Mucosa of stomach (tissue), 1 donor: ENCODE results near the gene RNF207.

Source experiments
- H3K27me3 ChIP-seq: one replicate; pipeline ENCODE4 v1.7.0; 2013; ENCODE audit warnings: mild to moderate bottlenecking, low read length; ENCODE audit not compliant: control insufficient read depth, insufficient read depth
- H3K36me3 ChIP-seq: one replicate; pipeline ENCODE4 v1.7.0; 2013; ENCODE audit warnings: low read length; ENCODE audit not compliant: control insufficient read depth, insufficient read depth
- H3K4me1 ChIP-seq: one replicate; pipeline ENCODE4 v1.7.0; 2013; ENCODE audit warnings: mild to moderate bottlenecking, low read length; ENCODE audit not compliant: control insufficient read depth, insufficient read depth
- H3K4me3 ChIP-seq: one replicate; pipeline ENCODE4 v1.7.0; 2013; ENCODE audit warnings: low read length
- H3K9ac ChIP-seq: one replicate; pipeline ENCODE4 v1.7.0; 2013; ENCODE audit warnings: mild to moderate bottlenecking, low read length, moderate library complexity
- H3K9me3 ChIP-seq: one replicate; pipeline ENCODE4 v1.7.0; 2013; ENCODE audit warnings: mild to moderate bottlenecking, low read length, moderate library complexity; ENCODE audit not compliant: control insufficient read depth
- donor health status: Pancreatic carcinoma.

RNF207 gene

DNA sequence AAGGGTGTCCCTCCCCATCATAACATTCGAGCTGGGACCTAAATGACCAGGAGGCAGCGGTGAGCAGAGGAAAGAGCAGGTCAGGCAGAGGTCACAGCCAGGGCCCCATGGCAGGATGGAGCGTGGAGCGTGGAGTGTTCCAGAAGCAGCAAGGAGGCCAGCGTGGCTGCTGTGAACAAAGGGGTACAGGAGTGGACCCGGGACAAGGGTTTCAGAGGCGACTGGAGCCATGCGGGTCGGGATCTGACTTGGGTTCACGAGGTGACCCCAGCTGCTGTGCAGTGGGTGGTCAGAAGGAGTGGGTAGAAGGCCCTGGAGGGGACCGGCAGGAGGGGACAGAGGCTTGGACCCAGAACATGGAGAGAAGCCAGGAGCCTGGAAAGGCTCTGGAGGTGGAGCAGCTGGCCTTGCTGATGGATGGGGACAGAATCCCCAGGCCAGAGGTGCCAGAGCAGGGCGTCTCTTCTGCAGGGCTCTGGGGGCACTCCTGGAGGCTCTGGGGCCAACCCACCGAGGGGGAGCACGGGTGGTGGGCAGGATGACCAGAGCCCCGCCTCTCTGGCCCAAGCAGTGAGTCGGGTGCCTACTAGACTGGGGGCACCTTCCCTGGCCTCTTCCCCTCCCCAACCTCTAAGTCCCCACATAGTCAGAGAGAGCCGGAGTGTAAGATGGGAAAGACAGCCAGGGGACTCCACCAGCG, 28.1 kb upstream of the RNF207 start:
- Histone ChIP-seq H3K4me1 (peaks cover 4% of the 10 kb centered on the region), H3K9ac (no peak overlapping the region), H3K27me3 (peaks cover 45% of the 10 kb centered on the region), H3K9me3 (no peaks in the 10 kb centered on the region), H3K4me3 (no peak overlapping the region), H3K36me3 (no peaks in the 10 kb centered on the region)

DNA sequence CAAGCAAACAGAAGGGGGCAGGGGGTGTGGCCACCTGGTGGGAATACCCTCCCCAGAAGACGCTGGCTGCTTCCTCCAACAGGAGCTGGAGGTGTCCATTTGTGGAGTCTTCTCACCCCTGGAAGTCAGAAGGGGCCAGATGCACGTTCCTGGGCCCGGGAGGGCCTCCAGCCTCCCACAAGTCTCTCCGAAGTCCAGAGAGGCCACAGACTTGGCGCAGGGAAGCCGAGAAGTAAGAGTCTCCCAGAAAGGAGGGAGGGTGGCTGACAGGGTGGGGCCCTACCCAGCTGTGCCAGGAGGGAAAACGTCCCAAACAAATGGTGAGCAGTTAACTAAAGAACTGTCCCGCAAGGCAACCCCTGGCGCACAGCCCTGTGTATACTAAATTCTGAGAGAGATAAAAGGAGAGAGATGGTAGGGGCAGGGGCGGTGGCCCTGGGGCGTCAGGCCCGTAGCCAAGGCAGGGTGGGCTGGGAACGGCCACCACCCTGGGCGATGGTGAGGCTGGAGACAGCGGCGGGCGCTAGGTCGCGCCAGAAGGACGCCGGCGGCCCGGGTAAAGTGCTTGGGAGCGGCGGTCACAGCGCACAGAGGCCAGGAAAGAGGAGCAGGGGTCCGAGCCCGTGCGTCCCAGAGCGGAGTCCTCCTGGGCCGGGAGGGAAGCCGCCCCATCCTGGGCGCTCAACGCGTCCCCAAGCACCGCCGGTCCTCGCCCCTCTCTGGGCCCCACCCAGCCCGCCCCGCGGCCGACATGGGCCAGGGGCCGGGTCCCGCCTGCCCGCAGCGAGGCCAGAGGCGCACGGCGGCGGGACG, 27.0 kb upstream of the RNF207 start:
- Histone ChIP-seq H3K9me3 (no peaks in the 10 kb centered on the region), H3K4me3 (no peak overlapping the region), H3K4me1 (peaks cover 4% of the 10 kb centered on the region), H3K36me3 (no peaks in the 10 kb centered on the region), H3K27me3 (peaks cover 45% of the 10 kb centered on the region), H3K9ac (no peak overlapping the region)

DNA sequence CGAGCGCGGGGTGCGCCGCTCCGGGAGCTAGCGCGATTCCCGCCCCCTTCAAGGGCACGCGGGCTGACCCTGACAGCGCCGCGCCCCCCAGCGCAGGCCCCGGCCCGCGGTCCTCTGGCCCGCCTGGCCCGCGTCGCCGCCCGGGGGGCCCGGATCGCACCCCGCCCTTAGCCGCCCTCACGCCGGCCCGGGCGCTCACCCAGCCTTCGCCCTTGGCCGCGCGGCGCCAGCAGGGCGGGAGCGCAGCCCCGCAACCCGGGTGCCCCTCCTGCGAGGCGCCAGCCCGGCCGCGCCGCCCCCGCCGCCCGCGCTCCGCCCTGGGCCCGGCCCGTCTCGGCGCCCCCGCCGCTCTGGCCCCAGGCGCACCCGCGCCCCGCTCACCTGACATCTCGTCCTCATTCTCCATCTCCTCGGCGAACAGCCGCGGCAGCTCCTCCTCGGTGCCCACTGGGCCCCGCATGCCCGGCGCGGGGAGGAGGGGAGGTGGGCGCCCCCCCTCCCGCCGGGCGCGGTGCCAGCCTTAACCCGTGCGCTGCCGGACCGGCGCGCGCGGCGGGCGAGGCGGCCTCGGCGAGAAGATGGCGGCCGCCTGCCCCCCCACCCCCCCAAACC, 26.2 kb upstream of the RNF207 start:
- H3K4me1 ChIP-seq = peaks cover 4% of the 10 kb centered on the region
- H3K9me3 ChIP-seq = no peaks in the 10 kb centered on the region
- H3K4me3 ChIP-seq = no peak overlapping the region
- H3K36me3 ChIP-seq = no peaks in the 10 kb centered on the region
- H3K27me3 ChIP-seq = peaks cover 45% of the 10 kb centered on the region
- no peak overlapping the region for H3K9ac ChIP-seq

DNA sequence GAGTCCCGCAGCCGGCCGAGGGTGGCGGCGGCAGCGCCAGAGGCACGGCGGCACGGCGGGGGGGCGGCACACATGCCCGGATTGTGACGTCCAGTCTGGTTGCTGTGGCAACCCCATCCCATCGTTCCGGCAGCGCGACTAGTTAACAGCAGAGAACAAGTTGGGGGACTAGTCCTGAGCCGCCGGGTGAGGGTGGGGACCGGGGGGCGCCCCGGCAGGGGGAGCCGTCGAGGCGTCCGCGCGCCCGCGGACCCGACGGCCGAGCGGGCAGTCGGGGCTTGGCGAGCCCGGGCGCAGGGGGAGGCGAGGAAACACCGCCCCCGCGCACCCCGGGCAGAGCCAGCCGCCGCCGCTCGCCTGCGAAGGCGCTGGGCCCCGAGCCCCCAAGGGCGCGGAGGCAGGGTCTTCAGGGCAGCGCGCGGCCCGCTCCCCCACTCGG, 25.6 kb upstream of the RNF207 start, which contains the start of gene CHD5:
CHD5 (minus strand) TSS at position 54 of the 439 bp plus-strand sequence. CDS start 298 bp downstream, outside the sequence.
- H3K36me3 ChIP-seq = no peaks in the 10 kb centered on the region
- no peak within 1 kb of the TSS for H3K4me3 ChIP-seq
- peaks cover 45% of the 10 kb centered on the region for H3K27me3 ChIP-seq
- H3K9ac ChIP-seq = no peak within 1 kb of the TSS
- no peaks in the 10 kb centered on the region for H3K9me3 ChIP-seq
- peaks cover 4% of the 10 kb centered on the region for H3K4me1 ChIP-seq

DNA sequence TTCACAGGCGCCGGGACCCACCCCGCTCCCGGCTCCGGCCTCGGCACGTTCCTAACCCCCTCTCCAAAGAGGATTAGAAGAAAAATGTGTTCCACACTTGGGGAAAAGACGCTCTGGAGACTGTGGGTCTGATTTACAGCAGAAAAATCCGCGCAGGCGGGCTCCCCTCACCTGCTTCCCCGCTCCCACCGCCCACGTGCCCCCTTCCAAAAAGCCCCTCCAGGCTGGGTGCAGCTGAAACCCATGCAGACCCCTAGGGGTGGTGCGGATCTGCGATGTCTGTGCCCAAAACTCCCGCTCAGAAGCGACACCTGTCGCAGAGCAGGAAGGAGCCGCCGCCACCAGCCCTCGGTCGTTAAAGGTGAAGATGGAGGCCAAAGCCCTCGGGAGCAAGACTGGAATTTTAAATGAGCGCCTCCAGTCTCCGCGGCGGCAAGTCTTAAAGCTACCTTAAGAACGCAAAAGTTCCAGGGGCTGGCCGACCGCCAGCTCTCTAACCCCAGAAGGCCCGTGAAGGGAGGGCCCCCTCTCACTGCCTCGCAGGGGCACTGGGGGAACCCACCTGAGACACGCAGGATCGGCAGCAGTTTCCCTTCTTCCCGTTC, 25.1 kb upstream of the RNF207 start:
- Histone ChIP-seq H3K4me3 (no peak overlapping the region), H3K27me3 (peaks cover 45% of the 10 kb centered on the region)

DNA sequence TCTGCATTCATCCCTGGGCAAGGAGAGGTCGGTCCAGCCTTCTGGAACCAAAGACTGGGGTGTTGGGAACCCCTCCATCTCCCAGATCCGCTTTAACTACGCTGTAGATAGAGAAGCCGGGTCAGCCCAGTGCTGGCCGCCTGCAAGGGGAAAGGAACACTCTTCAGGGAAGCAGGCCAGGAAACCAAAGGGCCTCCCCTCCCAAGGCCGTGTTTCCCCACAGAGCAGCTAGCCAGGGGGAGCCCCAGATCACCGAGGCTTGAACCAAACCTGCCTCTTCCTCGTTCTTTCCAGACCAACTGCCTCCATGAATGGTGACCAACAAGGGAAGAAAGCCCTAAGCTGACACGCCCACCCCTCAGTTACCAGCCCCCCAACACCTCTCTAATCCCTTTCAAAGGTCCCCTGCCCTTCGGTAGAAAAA, 24.6 kb upstream of the RNF207 start:
- Histone ChIP-seq H3K4me1 (peaks cover 4% of the 10 kb centered on the region), H3K4me3 (no peak overlapping the region), H3K27me3 (peaks cover 41% of the 10 kb centered on the region)

More for the DNA sequence above, 25.1 kb upstream of the RNF207 start:
- no peaks in the 10 kb centered on the region for H3K36me3 ChIP-seq
- no peak overlapping the region for H3K9ac ChIP-seq
- peaks cover 4% of the 10 kb centered on the region for H3K4me1 ChIP-seq
- no peaks in the 10 kb centered on the region for H3K9me3 ChIP-seq

DNA sequence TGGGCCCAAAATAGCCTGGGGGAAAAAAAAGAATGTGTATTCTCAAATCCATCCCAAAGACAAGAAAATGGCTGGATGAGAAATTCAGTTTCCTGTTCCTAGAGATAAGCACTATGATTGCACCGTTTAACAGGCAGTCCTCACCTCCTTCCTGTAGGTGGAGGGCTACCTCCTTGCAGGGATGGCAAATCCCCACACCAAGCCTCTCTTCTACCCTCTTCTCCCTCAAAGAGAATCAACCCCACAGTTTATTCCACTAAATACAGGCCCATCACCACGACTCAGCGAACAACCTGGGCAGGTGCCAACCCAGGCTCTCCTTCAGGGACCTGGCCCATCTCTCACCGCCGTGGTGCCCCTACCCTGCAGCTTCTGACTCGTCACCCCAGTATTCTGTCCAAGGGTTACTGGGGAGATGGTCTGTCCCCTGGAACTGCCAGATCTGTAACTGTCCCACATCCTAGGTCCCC, 22.4 kb upstream of the RNF207 start:
- Histone ChIP-seq H3K36me3 (no peaks in the 10 kb centered on the region), H3K9ac (no peak overlapping the region), H3K27me3 (peaks cover 21% of the 10 kb centered on the region), H3K4me1 (peaks cover 4% of the 10 kb centered on the region), H3K9me3 (no peaks in the 10 kb centered on the region), H3K4me3 (no peak overlapping the region)

More for the DNA sequence above, 24.6 kb upstream of the RNF207 start:
- no peaks in the 10 kb centered on the region for H3K9me3 ChIP-seq
- H3K36me3 ChIP-seq = no peaks in the 10 kb centered on the region
- no peak overlapping the region for H3K9ac ChIP-seq

DNA sequence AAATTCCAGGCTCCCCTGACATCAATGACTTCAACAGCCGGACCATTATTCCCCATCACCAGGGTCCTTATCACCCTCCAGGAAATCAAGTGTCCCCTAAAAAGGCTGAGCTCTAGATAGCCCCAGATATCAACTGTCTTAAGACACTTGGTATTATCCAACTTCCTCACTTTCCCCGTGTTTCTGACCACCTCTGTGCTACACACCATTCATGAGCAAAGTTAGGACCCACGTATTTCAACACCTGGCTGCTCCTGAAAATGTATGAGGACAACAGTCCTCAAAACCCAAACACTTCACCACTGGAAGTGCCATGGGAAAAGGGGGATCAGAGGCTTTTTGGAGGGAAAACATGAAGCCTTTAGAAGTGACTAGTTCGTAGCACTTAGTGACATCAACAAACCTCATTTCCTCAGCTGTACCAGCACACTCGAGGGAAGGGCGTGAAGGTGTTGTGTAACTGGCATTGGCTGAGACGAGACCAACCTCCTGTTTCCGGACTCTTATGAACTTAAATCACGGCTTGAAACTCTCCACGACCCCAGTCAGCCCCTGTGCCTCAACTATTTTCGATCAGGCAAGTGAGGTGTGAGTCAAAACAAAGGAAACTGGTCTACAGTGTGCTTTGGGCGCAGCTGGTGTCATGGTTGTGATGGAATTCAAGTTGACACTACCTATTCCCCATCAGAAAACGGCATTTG, 21.7 kb upstream of the RNF207 start:
- Histone ChIP-seq H3K4me1 (no peaks in the 10 kb centered on the region), H3K9ac (no peak overlapping the region), H3K27me3 (peaks cover 14% of the 10 kb centered on the region), H3K9me3 (no peaks in the 10 kb centered on the region), H3K36me3 (no peaks in the 10 kb centered on the region), H3K4me3 (no peak overlapping the region)

DNA sequence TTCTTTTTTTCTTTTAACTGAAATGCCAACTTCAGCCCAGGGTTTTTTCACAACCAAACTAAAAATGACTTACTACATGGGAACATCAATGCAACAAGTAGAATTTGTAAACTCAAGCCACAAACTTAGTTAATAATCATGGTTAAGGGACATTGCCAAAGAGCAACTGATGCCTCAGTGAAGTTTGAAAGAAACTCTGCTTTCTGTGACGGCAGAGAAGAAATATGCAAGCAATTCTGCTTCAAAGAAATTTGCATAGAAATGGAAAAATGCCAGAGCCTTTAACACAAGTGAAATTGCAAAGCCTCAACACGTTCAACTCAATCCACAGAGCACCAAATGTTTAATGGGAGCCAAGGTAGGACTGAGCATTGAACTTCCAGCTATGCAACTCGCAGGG, 20.8 kb upstream of the RNF207 start:
- Histone ChIP-seq H3K9ac (no peak overlapping the region), H3K9me3 (no peaks in the 10 kb centered on the region), H3K4me3 (no peak overlapping the region), H3K27me3 (peaks cover 14% of the 10 kb centered on the region), H3K4me1 (no peaks in the 10 kb centered on the region), H3K36me3 (no peaks in the 10 kb centered on the region)

DNA sequence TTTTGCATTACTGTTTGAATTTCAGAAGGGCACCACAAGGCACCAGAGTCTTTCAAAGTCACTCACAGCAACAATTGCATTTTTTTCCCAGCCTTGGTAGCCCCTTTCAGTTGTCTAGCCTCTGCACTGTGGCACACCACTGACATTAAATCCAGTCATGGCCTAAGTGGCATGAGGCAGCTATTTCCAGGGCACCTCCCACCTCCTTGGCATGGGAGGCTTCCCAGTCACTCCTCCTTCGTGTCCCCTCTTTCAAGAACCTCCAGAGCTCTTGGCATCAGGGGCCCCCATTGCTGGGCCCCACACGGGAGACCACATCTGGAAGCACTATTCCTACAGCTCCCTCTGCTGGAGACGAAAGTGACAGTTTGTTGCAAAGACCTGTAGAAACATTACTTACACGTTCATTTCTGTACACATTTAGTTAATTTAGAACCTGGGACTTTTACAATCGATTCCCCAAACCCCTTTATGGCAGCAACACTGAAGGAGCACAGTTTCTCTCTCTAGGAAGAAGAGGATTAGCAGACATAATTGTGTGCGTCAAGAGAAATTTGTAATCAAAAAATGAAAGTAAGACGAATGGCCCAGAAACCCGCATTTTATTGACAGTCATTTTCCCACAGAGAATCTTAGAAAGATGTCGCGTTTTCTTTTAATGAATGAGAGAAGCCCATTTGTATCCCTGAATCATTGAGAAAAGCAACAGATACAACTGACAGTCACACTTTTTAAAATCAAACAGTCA, 20.1 kb upstream of the RNF207 start:
- H3K9me3 ChIP-seq = no peaks in the 10 kb centered on the region
- H3K36me3 ChIP-seq = no peaks in the 10 kb centered on the region
- no peak overlapping the region for H3K9ac ChIP-seq
- no peaks in the 10 kb centered on the region for H3K4me1 ChIP-seq
- no peak overlapping the region for H3K4me3 ChIP-seq
- H3K27me3 ChIP-seq = peaks cover 11% of the 10 kb centered on the region

DNA sequence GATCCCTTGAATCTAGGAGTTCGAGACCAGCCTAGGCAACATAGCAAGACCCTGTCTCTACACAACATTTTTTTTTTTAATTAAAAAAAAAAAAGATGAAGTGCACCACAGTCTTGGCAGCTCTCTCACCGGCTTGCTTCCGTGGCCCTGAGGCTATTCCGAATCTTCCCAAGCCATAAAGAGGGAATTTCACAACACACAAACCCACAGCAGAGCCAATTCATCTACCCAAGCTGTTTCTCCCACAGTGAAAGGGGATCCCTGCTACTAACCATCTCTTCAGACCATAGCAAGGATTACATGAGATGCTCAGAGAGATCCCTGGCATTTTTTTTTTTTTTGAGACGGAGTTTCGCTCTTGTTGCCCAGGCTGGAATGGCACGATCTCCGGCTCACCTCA, 17.5 kb upstream of the RNF207 start:
- H3K36me3 ChIP-seq = no peaks in the 10 kb centered on the region
- H3K9ac ChIP-seq = no peak overlapping the region
- H3K4me1 ChIP-seq = no peaks in the 10 kb centered on the region
- no peaks in the 10 kb centered on the region for H3K9me3 ChIP-seq
- H3K27me3 ChIP-seq = no peaks in the 10 kb centered on the region
- H3K4me3 ChIP-seq = no peak overlapping the region
